Sigmoid colon (tissue), 7 donors: Measurements from ENCODE around the gene EEF1A1. TPM values are rescaled to one million over a fixed set of nuclear protein-coding genes. Genes with fewer than 3 reads are reported as not detected.
"Not testable (repeated sequence)": the region's sequence is repeated elsewhere in the genome, so short reads cannot be mapped to it uniquely, and the experiment has no call there.

Experiments used
- DNase-seq: peaks from one replicate; pipeline ENCODE4 v3.0.0-alpha.2; 2019
- H3K27ac ChIP-seq, 4 donors: fragments of 200-600 bp; sonication (generic); one replicate each; pipeline ENCODE4 v1.5.1; 2016 to 2019; ENCODE audit warnings: mild to moderate bottlenecking in 1 of 4
- H3K27me3 ChIP-seq, 3 donors: fragments of 200-600 bp; sonication (generic); one replicate each; pipeline ENCODE4 v1.5.1; 2019; ENCODE audit warnings: mild to moderate bottlenecking in 1 of 3
- H3K36me3 ChIP-seq, 4 donors: fragments of 200-600 bp; sonication (generic); one replicate each; pipeline ENCODE4 v1.5.1; 2016 to 2019
- H3K4me1 ChIP-seq, 4 donors: fragments of 200-600 bp; sonication (generic); one replicate each; pipeline ENCODE4 v1.5.1; 2017 to 2019
- H3K4me3 ChIP-seq, 4 donors: fragments of 200-600 bp; sonication (generic); one replicate each; pipeline ENCODE4 v1.5.1; 2017 to 2019; ENCODE audit warnings: mild to moderate bottlenecking in 2 of 4, moderate library complexity in 1 of 4
- H3K9me3 ChIP-seq, 4 donors: fragments of 200-600 bp in 3 of 4; sonication (generic) in 3 of 4; one replicate each; pipeline versions ENCODE4 v1.5.1 to v1.6.1; 2013 to 2019
- CTCF ChIP-seq, 4 experiments: fragments of 450-650 bp in 3 of 4; fragments of 200-600 bp in 1 of 4; IDR thresholded peaks; one replicate each; pipeline ENCODE4 v1.5.1; 2016 to 2019; ENCODE audit warnings: antibody characterized with exemption in 4 of 4, mild to moderate bottlenecking in 3 of 4, moderate library complexity in 2 of 4
- EP300 ChIP-seq, 4 donors: sonication (generic); formaldehyde crosslinking; IDR thresholded peaks; one replicate each; pipeline ENCODE4 v1.6.1; 2017; ENCODE audit warnings: antibody characterized with exemption in 4 of 4
- POLR2A ChIP-seq, 2 donors: fragments of 450-650 bp; IDR thresholded peaks; one replicate each; pipeline ENCODE4 v1.6.1; 2016; ENCODE audit warnings: antibody characterized with exemption in 2 of 2, mild to moderate bottlenecking in 2 of 2, moderate library complexity in 2 of 2
- POLR2AphosphoS5 ChIP-seq, 4 donors: sonication (generic); formaldehyde crosslinking; IDR thresholded peaks; one replicate each; pipeline ENCODE4 v1.6.1; 2017; ENCODE audit warnings: antibody characterized with exemption in 4 of 4
- WGBS, 2 donors: extraction: QIAGEN DNeasy Blood & Tissue Kit; methylation state at CpG; one replicate each; pipeline ENCODE4 v1.1.7; 2013; 5-methylcytosine and 5-hydroxymethylcytosine counted together
- intact Hi-C: fragments of 100-400 bp; cut with DNase I; formaldehyde crosslinking; loops from one replicate; pipeline ENCODE4 v1.15.1; 2023
- polyA plus RNA-seq, 3 donors: library from polyadenylated mRNA; stranded (reverse); fragments of 200-250 nt; gene quantifications; one replicate each; pipeline ENCODE4 v1.2.3, GENCODE V29; 2013
- total RNA-seq, 4 donors: library from RNA; depleted of rRNA; stranded (reverse); fragments of >200 nt; gene quantifications; one replicate each; pipeline ENCODE4 v1.1.0, GENCODE V29; 2016
- donor health status: healthy with polysubstance abuse.
- donor health status: Bipolar disorder and iron deficiency.
- donor health status: healthy.

The EEF1A1 gene
- total and polyA plus RNA-seq, 7 donors: 8,557 to 15,452 (median 11,827) TPM

GRCh38 chr6:73564578-73565345 is 43.9 kb upstream of the EEF1A1 start:
- no peaks in the 10 kb centered on the region for H3K27me3 ChIP-seq
- no peaks in the 10 kb centered on the region for H3K9me3 ChIP-seq
- no peak for TF ChIP-seq CTCF (IDR thresholded peaks at IDR 0.05)
- no peak for TF ChIP-seq POLR2AphosphoS5 (IDR thresholded peaks at IDR 0.05)
- TF ChIP-seq POLR2A (IDR thresholded peaks at IDR 0.05): no peak
- TF ChIP-seq EP300 (IDR thresholded peaks at IDR 0.05): no peak
- 94 to 96% methylated on average over 17 of the region's 17 CpGs for WGBS, 2 donors
- intact Hi-C loops: no loop called here
- H3K4me3 ChIP-seq: no peak overlapping the region
- peaks cover 0 to 6% (median 0%) of the 10 kb centered on the region in 4 donors for H3K4me1 ChIP-seq
- no peak overlapping the region for H3K27ac ChIP-seq
- H3K36me3 ChIP-seq: no peaks in the 10 kb centered on the region
- no peak for DNase-seq

DNA sequence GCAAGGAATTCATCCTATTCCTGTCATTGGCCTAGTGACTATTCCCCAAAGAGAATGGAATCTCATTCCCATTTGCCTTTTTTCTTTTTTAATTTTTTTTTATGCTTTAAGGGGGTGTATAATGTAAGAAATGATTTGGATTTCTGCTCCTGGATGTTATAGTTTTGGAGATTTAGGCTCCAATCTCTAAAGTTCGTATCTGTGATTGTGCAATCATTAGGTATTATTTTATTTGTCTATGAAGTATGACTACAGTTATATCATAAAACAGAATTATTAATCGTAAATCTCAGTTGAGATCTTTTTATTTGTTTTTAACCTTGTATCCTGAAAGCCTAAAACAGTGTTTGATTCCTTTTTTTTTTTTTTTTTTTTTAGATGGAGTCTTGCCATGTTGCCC is 41.7 kb upstream of the EEF1A1 start:
- TF ChIP-seq POLR2A (IDR thresholded peaks at IDR 0.05): no peak
- no peak for TF ChIP-seq EP300 (IDR thresholded peaks at IDR 0.05)
- no peak for TF ChIP-seq POLR2AphosphoS5 (IDR thresholded peaks at IDR 0.05)
- no peak for TF ChIP-seq CTCF (IDR thresholded peaks at IDR 0.05)
- no peaks in the 10 kb centered on the region for H3K36me3 ChIP-seq
- H3K9me3 ChIP-seq: no peaks in the 10 kb centered on the region
- DNase-seq: no peak
- H3K4me1 ChIP-seq: peaks cover 0 to 6% (median 0%) of the 10 kb centered on the region in 4 donors
- WGBS, 2 donors: 75 to 90% methylated on average over 2 of the region's 2 CpGs
- H3K27me3 ChIP-seq: no peaks in the 10 kb centered on the region
- intact Hi-C loops: no loop called here
- H3K27ac ChIP-seq: no peak overlapping the region
- no peak overlapping the region for H3K4me3 ChIP-seq

- TF ChIP-seq POLR2A (IDR thresholded peaks at IDR 0.05) (no peak), POLR2AphosphoS5 (IDR thresholded peaks at IDR 0.05) (no peak), EP300 (IDR thresholded peaks at IDR 0.05) (no peak), CTCF (IDR thresholded peaks at IDR 0.05) (no peak)
- 74 to 83% methylated on average over 9 of the region's 9 CpGs for WGBS, 2 donors
- DNase-seq: no peak
- Histone ChIP-seq H3K9me3 (no peaks in the 10 kb centered on the region), H3K4me3 (no peak overlapping the region), H3K27me3 (no peaks in the 10 kb centered on the region), H3K4me1 (peaks cover 0 to 6% (median 0%) of the 10 kb centered on the region in 4 donors), H3K27ac (no peak overlapping the region), H3K36me3 (no peaks in the 10 kb centered on the region)
- intact Hi-C loops: no loop called here
These were observed 40.1 kb upstream of the EEF1A1 start for GRCh38 chr6:73560853-73561407.

- Histone ChIP-seq H3K4me1 (peaks cover 0 to 6% (median 0%) of the 10 kb centered on the region in 4 donors), H3K4me3 (no peak overlapping the region), H3K27me3 (no peaks in the 10 kb centered on the region), H3K27ac (no peak overlapping the region), H3K9me3 (no peaks in the 10 kb centered on the region), H3K36me3 (no peaks in the 10 kb centered on the region)
- WGBS, 2 donors: 61 to 72% methylated on average over 8 of the region's 8 CpGs
- TF ChIP-seq POLR2A (IDR thresholded peaks at IDR 0.05): no peak
- no peak for TF ChIP-seq CTCF (IDR thresholded peaks at IDR 0.05)
- no peak for TF ChIP-seq EP300 (IDR thresholded peaks at IDR 0.05)
- no peak for TF ChIP-seq POLR2AphosphoS5 (IDR thresholded peaks at IDR 0.05)
- DNase-seq: no peak
- intact Hi-C loops: no loop called here
These were observed 39.4 kb upstream of the EEF1A1 start for GRCh38 chr6:73560182-73560732.

- H3K27ac ChIP-seq, H3K4me3 ChIP-seq, H3K27me3 ChIP-seq, intact Hi-C loops, H3K9me3 ChIP-seq, H3K36me3 ChIP-seq, DNase-seq, H3K4me1 ChIP-seq: not testable (repeated sequence)
- WGBS, 2 donors: 94 to 95% methylated on average over 12 of the region's 12 CpGs
These were observed 38.6 kb upstream of the EEF1A1 start for GRCh38 chr6:73559399-73559794.
